CD14-positive monocyte (primary cell): ENCODE measurements around the gene EFL1. TPM values are rescaled to one million over a fixed set of nuclear protein-coding genes. Genes with fewer than 3 reads are reported as not detected.
A peak's percentile ranks its signal among the peaks of the same experiment; 100 is the strongest.
"Not testable (repeated sequence)": the region's sequence is repeated elsewhere in the genome, so short reads cannot be mapped to it uniquely, and the experiment has no call there.

Source experiments
- DNase-seq, 3 donors: peaks; one replicate each; pipeline ENCODE4 v3.0.0-alpha.2; 2011 to 2022
- H2AFZ ChIP-seq: 2 replicates; pipeline ENCODE4 v1.6.0; 2012; ENCODE audit warnings: mild to moderate bottlenecking, low read depth, low read length, inconsistent platforms; ENCODE audit not compliant: insufficient read depth, poor library complexity, severe bottlenecking
- H3K27ac ChIP-seq, 2 donors: 1 replicate in 1 of 2; 2 replicates in 1 of 2; pipeline ENCODE4 v1.5.1; 2012 to 2013; ENCODE audit warnings: low read length in 2 of 2, control low read depth in 1 of 2, inconsistent platforms in 1 of 2, low read depth in 1 of 2, mild to moderate bottlenecking in 1 of 2
- H3K27me3 ChIP-seq, 2 donors: one replicate each; pipeline versions ENCODE4 v1.6.0 to v1.6.1; 2011 to 2013; ENCODE audit warnings: low read length in 2 of 2; ENCODE audit not compliant: control insufficient read depth in 2 of 2, insufficient read depth in 2 of 2
- H3K36me3 ChIP-seq, 2 donors: replicated peaks in 1 of 2; 1 replicate in 1 of 2; 2 replicates in 1 of 2; pipeline versions ENCODE4 v1.5.1 to v1.6.1; 2012 to 2013; ENCODE audit warnings: low read length in 2 of 2, control low read depth in 1 of 2, inconsistent platforms in 1 of 2, mild to moderate bottlenecking in 1 of 2; ENCODE audit not compliant: insufficient read depth in 2 of 2, control insufficient read depth in 1 of 2
- H3K4me1 ChIP-seq, 2 donors: 1 replicate in 1 of 2; 2 replicates in 1 of 2; pipeline versions ENCODE4 v1.5.1 to v1.6.1; 2012 to 2013; ENCODE audit warnings: low read length in 2 of 2, control low read depth in 1 of 2, inconsistent platforms in 1 of 2, mild to moderate bottlenecking in 1 of 2, moderate library complexity in 1 of 2; ENCODE audit not compliant: insufficient read depth in 2 of 2, control insufficient read depth in 1 of 2
- H3K4me2 ChIP-seq: replicated peaks from 2 replicates; pipeline ENCODE3; 2012; ENCODE audit warnings: low read length, moderate library complexity, mild to moderate bottlenecking; ENCODE audit not compliant: poor library complexity, severe bottlenecking; ENCODE audit errors: extremely low read depth
- H3K4me3 ChIP-seq, 3 experiments: fragments of 200-600 bp in 1 of 3; sonication (generic) in 1 of 3; replicated peaks in 1 of 3; 1 replicate in 2 of 3; 2 replicates in 1 of 3; pipeline ENCODE4 v1.5.1; 2011 to 2013; ENCODE audit warnings: low read length in 3 of 3, mild to moderate bottlenecking in 3 of 3, control low read depth in 2 of 3, low read depth in 2 of 3, inconsistent platforms in 1 of 3, moderate library complexity in 1 of 3
- H3K79me2 ChIP-seq: 2 replicates; pipeline ENCODE4 v1.6.0; 2012; ENCODE audit warnings: mild to moderate bottlenecking, control low read depth, inconsistent platforms, low read length, moderate library complexity; ENCODE audit not compliant: insufficient read depth
- H3K9ac ChIP-seq: 2 replicates; pipeline ENCODE4 v1.6.0; 2017; ENCODE audit warnings: low read length, mild to moderate bottlenecking; ENCODE audit not compliant: insufficient read depth, poor library complexity, severe bottlenecking
- H3K9me3 ChIP-seq, 2 donors: replicated peaks in 1 of 2; 1 replicate in 1 of 2; 2 replicates in 1 of 2; pipeline versions ENCODE4 v1.5.1 to v1.6.1; 2012 to 2013; ENCODE audit warnings: low read length in 2 of 2, control low read depth in 1 of 2; ENCODE audit not compliant: control insufficient read depth in 1 of 2, insufficient read depth in 1 of 2
- H4K20me1 ChIP-seq: 2 replicates; pipeline ENCODE4 v1.6.0; 2012; ENCODE audit warnings: mild to moderate bottlenecking, low read length, control low read depth, moderate library complexity; ENCODE audit not compliant: insufficient read depth
- H3K27ac Mint-ChIP-seq, 7 donors: one replicate each; pipeline ENCODE4 v1.8.0; 2020; ENCODE audit warnings: mild to moderate bottlenecking in 7 of 7, mixed read lengths in 7 of 7, moderate library complexity in 6 of 7, inconsistent platforms in 2 of 7
- H3K27me3 Mint-ChIP-seq, 3 donors: one replicate each; pipeline ENCODE4 v1.8.0; 2021 to 2022; ENCODE audit warnings: low read depth in 3 of 3, mild to moderate bottlenecking in 3 of 3, mixed read lengths in 3 of 3, moderate library complexity in 3 of 3, inconsistent platforms in 1 of 3
- H3K36me3 Mint-ChIP-seq, 2 donors: one replicate each; pipeline ENCODE4 v1.8.0; 2020; ENCODE audit warnings: mixed read lengths in 2 of 2, inconsistent platforms in 1 of 2, mild to moderate bottlenecking in 1 of 2
- H3K4me1 Mint-ChIP-seq: one replicate; pipeline ENCODE4 v1.8.0; 2020; ENCODE audit warnings: mild to moderate bottlenecking, mixed read lengths
- H3K4me3 Mint-ChIP-seq, 2 donors: one replicate each; pipeline ENCODE4 v1.8.0; 2020; ENCODE audit warnings: mild to moderate bottlenecking in 2 of 2, mixed read lengths in 2 of 2, moderate library complexity in 1 of 2
- H3K9me3 Mint-ChIP-seq, 7 donors: one replicate each; pipeline ENCODE4 v1.8.0; 2020 to 2022; ENCODE audit warnings: mixed read lengths in 7 of 7, mild to moderate bottlenecking in 6 of 7, moderate library complexity in 6 of 7, inconsistent platforms in 2 of 7
- WGBS: methylation state at CpG from one replicate; pipeline ENCODE4 v1.1.5; 2013; ENCODE audit warnings: missing lambda C conversion rate; ENCODE audit not compliant: insufficient coverage; 5-methylcytosine and 5-hydroxymethylcytosine counted together
- intact Hi-C, 2 donors: fragments of 100-400 bp; cut with micrococcal nuclease; formaldehyde crosslinking; loops; one replicate each; pipeline versions ENCODE4 v1.15.0 to v1.15.1; 2023
- polyA plus RNA-seq, 3 donors: library from polyadenylated mRNA; depleted of rRNA in 1 of 3; unstranded in 2 of 3; stranded (reverse) in 1 of 3; fragments of 300-500 nt in 2 of 3; fragments of >200 nt in 1 of 3; fragmentation: Illumina TruSeq in 2 of 3; gene quantifications; 1 replicate in 2 of 3; 2 replicates in 1 of 3; pipeline ENCODE4 v1.2.3, GENCODE V29; 2012 to 2021
- TF ChIP-seq, protein P1 (sequence below): fragments of 200-600 bp; IDR thresholded peaks from one replicate; pipeline ENCODE4 v1.8.0; 2022; ENCODE audit warnings: antibody characterized with exemption, mild to moderate bottlenecking

The EFL1 gene
- polyA plus RNA-seq, 3 donors, result 5.2 to 10.0 (median 7.1) TPM

- intact Hi-C loops, result loop anchor here in 1 of 2 donors (5.0 kb wide), 1 partner anchor 91 kb away; no protein-coding TSS in a partner anchor
- peak; percentile 11 to 35 (median 26) for DNase-seq
- H3K27ac ChIP-seq, result no peak overlapping the region
- no peak overlapping the region for H3K9ac ChIP-seq
- Mint-ChIP-seq H3K9me3 (no peaks in the 10 kb centered on the region), H3K36me3 (peaks cover 8 to 15% of the 10 kb centered on the region in 2 donors), H3K27me3 (peaks cover 0 to 2% (median 2%) of the 10 kb centered on the region in 3 donors), H3K27ac (peak overlapping the region in 1 of 7 donors; percentile 45), H3K4me1 (no peaks in the 10 kb centered on the region), H3K4me3 (no peak overlapping the region)
- H4K20me1 ChIP-seq, result peaks cover 3% of the 10 kb centered on the region
- H3K79me2 ChIP-seq, result no peaks in the 10 kb centered on the region
- no peaks in the 10 kb centered on the region for H3K9me3 ChIP-seq
- H3K4me2 ChIP-seq, result no peak overlapping the region
- no peak overlapping the region for H2AFZ ChIP-seq
- 43% methylated on average over 5 of the region's 8 CpGs for WGBS
- no peaks in the 10 kb centered on the region for H3K4me1 ChIP-seq
- TF ChIP-seq, protein P1, sequence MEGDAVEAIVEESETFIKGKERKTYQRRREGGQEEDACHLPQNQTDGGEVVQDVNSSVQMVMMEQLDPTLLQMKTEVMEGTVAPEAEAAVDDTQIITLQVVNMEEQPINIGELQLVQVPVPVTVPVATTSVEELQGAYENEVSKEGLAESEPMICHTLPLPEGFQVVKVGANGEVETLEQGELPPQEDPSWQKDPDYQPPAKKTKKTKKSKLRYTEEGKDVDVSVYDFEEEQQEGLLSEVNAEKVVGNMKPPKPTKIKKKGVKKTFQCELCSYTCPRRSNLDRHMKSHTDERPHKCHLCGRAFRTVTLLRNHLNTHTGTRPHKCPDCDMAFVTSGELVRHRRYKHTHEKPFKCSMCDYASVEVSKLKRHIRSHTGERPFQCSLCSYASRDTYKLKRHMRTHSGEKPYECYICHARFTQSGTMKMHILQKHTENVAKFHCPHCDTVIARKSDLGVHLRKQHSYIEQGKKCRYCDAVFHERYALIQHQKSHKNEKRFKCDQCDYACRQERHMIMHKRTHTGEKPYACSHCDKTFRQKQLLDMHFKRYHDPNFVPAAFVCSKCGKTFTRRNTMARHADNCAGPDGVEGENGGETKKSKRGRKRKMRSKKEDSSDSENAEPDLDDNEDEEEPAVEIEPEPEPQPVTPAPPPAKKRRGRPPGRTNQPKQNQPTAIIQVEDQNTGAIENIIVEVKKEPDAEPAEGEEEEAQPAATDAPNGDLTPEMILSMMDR, result peak; percentile 76
- H3K4me3 ChIP-seq, result no peak overlapping the region
- no peaks in the 10 kb centered on the region for H3K27me3 ChIP-seq
- no peaks in the 10 kb centered on the region for H3K36me3 ChIP-seq
Observed at GRCh38 chr15:82197733-82198594, 64.6 kb downstream of the EFL1 start.

- Histone ChIP-seq H3K4me1 (no peaks in the 10 kb centered on the region), H3K27ac (no peak overlapping the region), H4K20me1 (peaks cover 3% of the 10 kb centered on the region), H2AFZ (no peak overlapping the region), H3K9ac (no peak overlapping the region), H3K4me2 (no peak overlapping the region), H3K27me3 (no peaks in the 10 kb centered on the region), H3K36me3 (no peaks in the 10 kb centered on the region), H3K4me3 (no peak overlapping the region), H3K79me2 (no peaks in the 10 kb centered on the region), H3K9me3 (no peaks in the 10 kb centered on the region)
- intact Hi-C loops, result loop anchor here in 1 of 2 donors (5.0 kb wide), 1 partner anchor 89 kb away; no protein-coding TSS in a partner anchor
- no peak for DNase-seq
- H3K27me3 Mint-ChIP-seq, result peaks cover 0 to 2% (median 0%) of the 10 kb centered on the region in 3 donors
- no peaks in the 10 kb centered on the region for H3K4me1 Mint-ChIP-seq
- TF ChIP-seq, protein P1, result no peak
- H3K9me3 Mint-ChIP-seq, result no peaks in the 10 kb centered on the region
- peaks cover 8% of the 10 kb centered on the region in 2 donors for H3K36me3 Mint-ChIP-seq
- no peak overlapping the region for H3K27ac Mint-ChIP-seq
- H3K4me3 Mint-ChIP-seq, result no peak overlapping the region
- WGBS, result no CpG with 5 or more reads among the region's 2 CpGs
Observed at GRCh38 chr15:82196353-82196752, 66.2 kb downstream of the EFL1 start.

GRCh38 chr15:82195818-82196217 is 66.7 kb downstream of the EFL1 start:
- H3K4me1 Mint-ChIP-seq, H3K9ac ChIP-seq, H3K4me3 Mint-ChIP-seq, H3K4me2 ChIP-seq, H3K4me3 ChIP-seq, H3K9me3 ChIP-seq, H3K36me3 ChIP-seq, H3K27me3 ChIP-seq, H3K36me3 Mint-ChIP-seq, H4K20me1 ChIP-seq, H3K4me1 ChIP-seq, H2AFZ ChIP-seq, H3K9me3 Mint-ChIP-seq, H3K27me3 Mint-ChIP-seq, H3K79me2 ChIP-seq, DNase-seq, H3K27ac ChIP-seq: not testable (repeated sequence)
- intact Hi-C loops, result loop anchor here in 1 of 2 donors (5.0 kb wide), 1 partner anchor 89 kb away; no protein-coding TSS in a partner anchor
- WGBS, result 95% methylated on average over 6 of the region's 7 CpGs
- peak overlapping the region in 1 of 7 donors; percentile 21 for H3K27ac Mint-ChIP-seq
